ENCODE results near the gene CD320. TPM values are rescaled to one million over a fixed set of nuclear protein-coding genes. Genes with fewer than 3 reads are reported as not detected.

The CD320 gene
- polyA plus RNA-seq, 2 of the 4 experiments (the other 2 are of a cell fraction): 28.8 to 54.1 TPM

- H3K27ac ChIP-seq: no peak overlapping the region
- DNase-seq (ENCODE audit: low read depth in 1 of 2, low spot score in 1 of 2) (no peak), ATAC-seq (no peak), FAIRE-seq (no peak)
- no peak overlapping the region for H3K4me3 ChIP-seq
- no peaks in the 10 kb centered on the region for H3K4me1 ChIP-seq
- ChIA-PET CTCF (interaction anchor here (1.6 to 2.5 kb wide), 2 partner anchors 9 to 10 kb away, joined by 4 to 7 read pairs; no protein-coding TSS in a partner anchor), POLR2A (no interaction called here)
- H3K9me3 ChIP-seq: no peaks in the 10 kb centered on the region
- 87% methylated on average over 6 of the region's 6 CpGs for WGBS (ENCODE audit: missing lambda C conversion rate)
- TF ChIP-seq CHD4 (IDR thresholded peaks at IDR 0.05; ENCODE audit: borderline replicate concordance) (no peak), PHF8 (IDR thresholded peaks at IDR 0.05; ENCODE audit: borderline replicate concordance, low read depth) (no peak), BHLHE40 (IDR thresholded peaks at IDR 0.05; ENCODE audit: low read depth, low read length) (no peak), GATA3 (IDR thresholded peaks at IDR 0.05; ENCODE audit: borderline replicate concordance) (no peak), HMGXB4 (CRISPR knock-in tag; IDR thresholded peaks at IDR 0.05; ENCODE audit: borderline replicate concordance) (no peak), CBX2 (IDR thresholded peaks at IDR 0.05; ENCODE audit: borderline replicate concordance, low read depth) (no peak), CTCF (IDR thresholded peaks at IDR 0.05) (no peak), HOXB5 (CRISPR knock-in tag; IDR thresholded peaks at IDR 0.05) (no peak), JUN (IDR thresholded peaks at IDR 0.05) (no peak), HOXB13 (CRISPR knock-in tag; IDR thresholded peaks at IDR 0.05; ENCODE audit: low read depth) (no peak), TP53 (CRISPR knock-in tag; IDR thresholded peaks at IDR 0.05) (no peak)
- TF ChIP-seq, protein P1, sequence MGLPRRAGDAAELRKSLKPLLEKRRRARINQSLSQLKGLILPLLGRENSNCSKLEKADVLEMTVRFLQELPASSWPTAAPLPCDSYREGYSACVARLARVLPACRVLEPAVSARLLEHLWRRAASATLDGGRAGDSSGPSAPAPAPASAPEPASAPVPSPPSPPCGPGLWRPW (IDR thresholded peaks at IDR 0.05): no peak
- TF ChIP-seq, protein P2, sequence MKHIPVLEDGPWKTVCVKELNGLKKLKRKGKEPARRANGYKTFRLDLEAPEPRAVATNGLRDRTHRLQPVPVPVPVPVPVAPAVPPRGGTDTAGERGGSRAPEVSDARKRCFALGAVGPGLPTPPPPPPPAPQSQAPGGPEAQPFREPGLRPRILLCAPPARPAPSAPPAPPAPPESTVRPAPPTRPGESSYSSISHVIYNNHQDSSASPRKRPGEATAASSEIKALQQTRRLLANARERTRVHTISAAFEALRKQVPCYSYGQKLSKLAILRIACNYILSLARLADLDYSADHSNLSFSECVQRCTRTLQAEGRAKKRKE (CRISPR knock-in tag; IDR thresholded peaks at IDR 0.05; ENCODE audit: low read depth): no peak
- no peak overlapping the region for H3K4me2 ChIP-seq
Measured at GRCh38 chr19:8262431-8262830, 45.7 kb downstream of the CD320 start.

GRCh38 chr19:8261881-8262280, 46.3 kb downstream of the CD320 start:
- POLR2A ChIA-PET: interaction anchor here (0.6 kb wide), 1 partner anchor 318 kb away, joined by 3 read pairs; the partner anchor contains the start of gene TIMM44
- no peaks in the 10 kb centered on the region for H3K4me1 ChIP-seq
- no peaks in the 10 kb centered on the region for H3K9me3 ChIP-seq
- 79% methylated on average over 7 of the region's 14 CpGs for WGBS (ENCODE audit: missing lambda C conversion rate)
- TF ChIP-seq CTCF (IDR thresholded peaks at IDR 0.05) (no peak), RAD21 (conservative IDR thresholded peaks at IDR 0.05 in 1 of 2, IDR thresholded peaks at IDR 0.05 in 1 of 2) (no peak), ZSCAN20 (CRISPR knock-in tag; IDR thresholded peaks at IDR 0.05) (no peak), RFX5 (IDR thresholded peaks at IDR 0.05) (no peak), NFE2L2 (conservative IDR thresholded peaks at IDR 0.05; ENCODE audit: low read length) (no peak), REST (IDR thresholded peaks at IDR 0.05) (no peak), HOXB5 (CRISPR knock-in tag; IDR thresholded peaks at IDR 0.05) (no peak), KDM5A (IDR thresholded peaks at IDR 0.05) (no peak), RNF2 (IDR thresholded peaks at IDR 0.05; ENCODE audit: borderline replicate concordance, low read depth) (no peak), ZC3H11A (IDR thresholded peaks at IDR 0.05) (no peak)
- TF ChIP-seq, protein P3, sequence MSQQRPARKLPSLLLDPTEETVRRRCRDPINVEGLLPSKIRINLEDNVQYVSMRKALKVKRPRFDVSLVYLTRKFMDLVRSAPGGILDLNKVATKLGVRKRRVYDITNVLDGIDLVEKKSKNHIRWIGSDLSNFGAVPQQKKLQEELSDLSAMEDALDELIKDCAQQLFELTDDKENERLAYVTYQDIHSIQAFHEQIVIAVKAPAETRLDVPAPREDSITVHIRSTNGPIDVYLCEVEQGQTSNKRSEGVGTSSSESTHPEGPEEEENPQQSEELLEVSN (IDR thresholded peaks at IDR 0.05; ENCODE audit: borderline replicate concordance, low read depth): no peak
- ATAC-seq (no peak; a peak in 1 of 6 replicates), FAIRE-seq (no peak), DNase-seq (ENCODE audit: low read depth in 1 of 2, low spot score in 1 of 2) (no peak)
- CTCF ChIA-PET: interaction anchor here (1.6 to 2.5 kb wide), 2 partner anchors 8 to 10 kb away, joined by 4 to 7 read pairs; no protein-coding TSS in a partner anchor
- no peak overlapping the region for H3K27ac ChIP-seq
- no peak overlapping the region for H3K4me2 ChIP-seq
- H3K4me3 ChIP-seq: no peak overlapping the region

Measured in A549 (cell line).